ENCODE measurements around the gene USHBP1.

GRCh38 chr19:17286263-17286662 is 21.7 kb upstream of the USHBP1 start:
- TF ChIP-seq CTCF (IDR thresholded peaks at IDR 0.05) (no peak), POLR2A (IDR thresholded peaks at IDR 0.05) (no peak)

All from Peyer's patch (tissue), 4 donors.